Keratinocyte (primary cell): Measurements from ENCODE around the gene PLXDC1. TPM values are rescaled to one million over a fixed set of nuclear protein-coding genes. Genes with fewer than 3 reads are reported as not detected.

Experiments
- DNase-seq: peaks from one replicate; pipeline ENCODE4 v3.0.0-alpha.2; 2011; ENCODE audit warnings: low read depth, missing footprints, low spot score
- FAIRE-seq: peaks from 2 replicates; lab custom pipeline; 2011; peaks lifted over from hg19 to GRCh38; lab: Jason Lieb, UNC
- H2AFZ ChIP-seq: 2 replicates; pipeline ENCODE4 v1.6.0; 2012; ENCODE audit warnings: low read length, control low read depth, inconsistent platforms; ENCODE audit not compliant: control insufficient read depth
- H3K27ac ChIP-seq: 2 replicates; pipeline ENCODE4 v1.5.1; 2011; ENCODE audit warnings: low read length; ENCODE audit not compliant: control insufficient read depth, insufficient read depth
- H3K27me3 ChIP-seq: 3 replicates; pipeline ENCODE4 v1.6.0; 2011; ENCODE audit warnings: low read length; ENCODE audit not compliant: control insufficient read depth, insufficient read depth; ENCODE audit errors: extremely low read depth
- H3K36me3 ChIP-seq, 2 experiments: 2 replicates in 1 of 2; 3 replicates in 1 of 2; pipeline ENCODE4 v1.5.1; 2011; ENCODE audit warnings: low read length in 2 of 2, mild to moderate bottlenecking in 1 of 2; ENCODE audit not compliant: control insufficient read depth in 2 of 2, insufficient read depth in 2 of 2; ENCODE audit errors: extremely low read depth in 1 of 2
- H3K4me1 ChIP-seq: 3 replicates; pipeline ENCODE4 v1.5.1; 2011; ENCODE audit warnings: low read length; ENCODE audit not compliant: control insufficient read depth, insufficient read depth; ENCODE audit errors: extremely low read depth
- H3K4me2 ChIP-seq: 3 replicates; pipeline ENCODE4 v1.6.0; 2011; ENCODE audit warnings: low read depth, low read length; ENCODE audit not compliant: control insufficient read depth, insufficient read depth; ENCODE audit errors: extremely low read depth
- H3K4me3 ChIP-seq, 3 experiments: fragments of 200-600 bp in 1 of 3; sonication (generic) in 1 of 3; 2 replicates in 2 of 3; 3 replicates in 1 of 3; pipeline ENCODE4 v1.5.1; 2011 to 2016; ENCODE audit warnings: low read length in 3 of 3, mild to moderate bottlenecking in 3 of 3, control low read depth in 2 of 3, inconsistent platforms in 1 of 3, low read depth in 1 of 3, mixed read lengths in 1 of 3, mixed run types in 1 of 3, moderate library complexity in 1 of 3; ENCODE audit not compliant: control insufficient read depth in 2 of 3, insufficient read depth in 2 of 3; ENCODE audit errors: extremely low read depth in 1 of 3
- H3K79me2 ChIP-seq: 2 replicates; pipeline ENCODE4 v1.6.0; 2012; ENCODE audit warnings: low read length; ENCODE audit not compliant: control insufficient read depth, insufficient read depth
- H3K9ac ChIP-seq: 3 replicates; pipeline ENCODE4 v1.6.0; 2011; ENCODE audit warnings: low read length; ENCODE audit not compliant: control insufficient read depth, insufficient read depth; ENCODE audit errors: extremely low read depth
- H3K9me1 ChIP-seq: 3 replicates; pipeline ENCODE4 v1.6.0; 2011; ENCODE audit warnings: low read length; ENCODE audit not compliant: control insufficient read depth, insufficient read depth; ENCODE audit errors: extremely low read depth
- H3K9me3 ChIP-seq: 2 replicates; pipeline ENCODE4 v1.5.1; 2012; ENCODE audit warnings: low read depth, low read length; ENCODE audit not compliant: control insufficient read depth
- H4K20me1 ChIP-seq: 3 replicates; pipeline ENCODE4 v1.6.0; 2011; ENCODE audit warnings: low read length; ENCODE audit not compliant: control insufficient read depth, insufficient read depth; ENCODE audit errors: extremely low read depth
- CTCF ChIP-seq, 3 experiments: IDR thresholded peaks in 1 of 3; conservative IDR thresholded peaks in 1 of 3; optimal IDR thresholded peaks in 1 of 3; 2 replicates in 2 of 3; 3 replicates in 1 of 3; pipeline versions ENCODE3 to v1.5.1; 2011; ENCODE audit warnings: low read length in 3 of 3, mild to moderate bottlenecking in 3 of 3, moderate library complexity in 2 of 3, control low read depth in 1 of 3, inconsistent platforms in 1 of 3; ENCODE audit not compliant: insufficient read depth in 2 of 3; ENCODE audit errors: extremely low read depth in 1 of 3
- EZH2 ChIP-seq: IDR thresholded peaks from one replicate; pipeline ENCODE4 v1.6.1; 2012; ENCODE audit warnings: inconsistent platforms, mild to moderate bottlenecking, low read length, moderate library complexity
- dilution Hi-C: fragments of 300-500 bp; cut with MboI; formaldehyde crosslinking; loops from one replicate; pipeline ENCODE4 v1.7.0; 2020; ENCODE audit warnings: low sequenced_read_pairs; ENCODE audit not compliant: extremely low pct_ligation_motif_present
- polyA plus RNA-seq, 5 experiments: library from polyadenylated mRNA; depleted of rRNA in 3 of 5; stranded (reverse) in 3 of 5; stranded (forward) in 1 of 5; unstranded in 1 of 5; fragments of >200 nt; gene quantifications; 1 replicate in 1 of 5; 2 replicates in 3 of 5; 3 replicates in 1 of 5; pipeline versions ENCODE4 v1.2.1 to v1.2.3, GENCODE V29; 2011 to 2012; ENCODE audit warnings: missing spikeins in 2 of 5, low read depth in 1 of 5, low replicate concordance in 1 of 5

PLXDC1 gene
- polyA plus RNA-seq, 1 donor (not counting 4 experiments of a cell fraction or from before 2014, with no cell fraction given): 0.35 TPM

- Histone ChIP-seq H3K27me3 (peaks cover 20% of the 10 kb centered on the region), H3K36me3 (no peaks in the 10 kb centered on the region), H3K9ac (no peak overlapping the region), H3K9me3 (no peaks in the 10 kb centered on the region), H3K27ac (no peak overlapping the region), H3K4me1 (no peaks in the 10 kb centered on the region), H3K79me2 (no peaks in the 10 kb centered on the region), H3K4me2 (no peak overlapping the region), H2AFZ (no peak overlapping the region), H3K9me1 (no peaks in the 10 kb centered on the region), H3K4me3 (no peak overlapping the region), H4K20me1 (no peaks in the 10 kb centered on the region)
- DNase-seq (no peak), FAIRE-seq (no peak)
- dilution Hi-C loops: no loop called here
- TF ChIP-seq EZH2 (no peak), CTCF (optimal IDR thresholded peaks at IDR 0.05 in 1 of 3, IDR thresholded peaks at IDR 0.05 in 1 of 3, conservative IDR thresholded peaks at IDR 0.05 in 1 of 3; ENCODE audit: extremely low read depth in 1 of 3, insufficient read depth in 2 of 3, low read length in 3 of 3) (no peak)
Observed at GRCh38 chr17:39084558-39084957, 66.9 kb downstream of the PLXDC1 start.

- no peak for DNase-seq
- H3K4me1 ChIP-seq: no peaks in the 10 kb centered on the region
- no peak overlapping the region for H3K4me3 ChIP-seq
- peaks cover 19% of the 10 kb centered on the region for H3K27me3 ChIP-seq
- H3K9ac ChIP-seq: no peak overlapping the region
- TF ChIP-seq EZH2: no peak
- no peak for TF ChIP-seq CTCF (optimal IDR thresholded peaks at IDR 0.05 in 1 of 3, IDR thresholded peaks at IDR 0.05 in 1 of 3, conservative IDR thresholded peaks at IDR 0.05 in 1 of 3; ENCODE audit: extremely low read depth in 1 of 3, insufficient read depth in 2 of 3, low read length in 3 of 3)
- no peak overlapping the region for H3K27ac ChIP-seq
- no peaks in the 10 kb centered on the region for H4K20me1 ChIP-seq
- dilution Hi-C loops: no loop called here
- H3K79me2 ChIP-seq: no peaks in the 10 kb centered on the region
- H3K4me2 ChIP-seq: no peak overlapping the region
- no peak for FAIRE-seq
- H3K9me1 ChIP-seq: no peaks in the 10 kb centered on the region
- no peaks in the 10 kb centered on the region for H3K9me3 ChIP-seq
- no peaks in the 10 kb centered on the region for H3K36me3 ChIP-seq
- H2AFZ ChIP-seq: no peak overlapping the region
Observed at GRCh38 chr17:39083270-39083669, 68.2 kb downstream of the PLXDC1 start.
